Astrocyte of the cerebellum (primary cell): Measurements from ENCODE around the gene SCG2.
A peak's percentile ranks its signal among the peaks of the same experiment; 100 is the strongest.

Experiments used
- DNase-seq: peaks from one replicate; pipeline ENCODE4 v3.0.0-alpha.2; 2011; ENCODE audit warnings: low read depth
- H3K4me3 ChIP-seq: 2 replicates; pipeline ENCODE4 v1.5.1; 2011; ENCODE audit warnings: mild to moderate bottlenecking, low read depth, low read length, moderate library complexity
- in situ Hi-C: cut with HindIII; loops from 2 replicates; pipeline ENCODE4 v1.10.0; 2017; ENCODE audit warnings: low sequenced_read_pairs
- TF ChIP-seq, protein P1 (sequence below): IDR thresholded peaks from 2 replicates; pipeline ENCODE4 v1.5.1; 2012; ENCODE audit warnings: low read length, low read depth, moderate library complexity, mild to moderate bottlenecking; ENCODE audit errors: missing control alignments

SCG2 gene

GRCh38 chr2:223570784-223571183 lies 31.4 kb downstream of the SCG2 start:
- no peak for DNase-seq
- no peak overlapping the region for H3K4me3 ChIP-seq
- in situ Hi-C loops: no loop called here
- TF ChIP-seq, protein P1, sequence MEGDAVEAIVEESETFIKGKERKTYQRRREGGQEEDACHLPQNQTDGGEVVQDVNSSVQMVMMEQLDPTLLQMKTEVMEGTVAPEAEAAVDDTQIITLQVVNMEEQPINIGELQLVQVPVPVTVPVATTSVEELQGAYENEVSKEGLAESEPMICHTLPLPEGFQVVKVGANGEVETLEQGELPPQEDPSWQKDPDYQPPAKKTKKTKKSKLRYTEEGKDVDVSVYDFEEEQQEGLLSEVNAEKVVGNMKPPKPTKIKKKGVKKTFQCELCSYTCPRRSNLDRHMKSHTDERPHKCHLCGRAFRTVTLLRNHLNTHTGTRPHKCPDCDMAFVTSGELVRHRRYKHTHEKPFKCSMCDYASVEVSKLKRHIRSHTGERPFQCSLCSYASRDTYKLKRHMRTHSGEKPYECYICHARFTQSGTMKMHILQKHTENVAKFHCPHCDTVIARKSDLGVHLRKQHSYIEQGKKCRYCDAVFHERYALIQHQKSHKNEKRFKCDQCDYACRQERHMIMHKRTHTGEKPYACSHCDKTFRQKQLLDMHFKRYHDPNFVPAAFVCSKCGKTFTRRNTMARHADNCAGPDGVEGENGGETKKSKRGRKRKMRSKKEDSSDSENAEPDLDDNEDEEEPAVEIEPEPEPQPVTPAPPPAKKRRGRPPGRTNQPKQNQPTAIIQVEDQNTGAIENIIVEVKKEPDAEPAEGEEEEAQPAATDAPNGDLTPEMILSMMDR: no peak

DNA sequence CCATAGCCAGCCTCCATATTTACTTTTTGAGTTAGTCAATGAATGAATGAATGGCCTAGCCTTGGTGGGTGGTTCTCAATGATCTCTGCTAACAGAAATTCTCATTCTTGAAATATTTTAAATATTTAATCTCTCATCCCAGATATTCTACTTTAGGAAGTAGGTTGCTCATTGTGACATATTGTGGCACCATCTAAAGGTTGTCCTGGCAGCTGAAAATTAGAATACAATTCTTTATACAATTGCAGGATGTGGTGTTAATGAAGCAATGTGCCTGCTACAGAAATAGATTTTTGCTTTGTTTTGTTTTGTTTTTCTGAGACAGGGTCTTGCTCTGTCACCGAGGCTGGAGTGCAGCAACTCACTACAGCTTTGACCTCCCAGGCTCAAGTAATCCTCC lies 35.8 kb downstream of the SCG2 start:
- H3K4me3 ChIP-seq: no peak overlapping the region
- in situ Hi-C loops: no loop called here
- TF ChIP-seq, protein P1: no peak
- DNase-seq: no peak

- peak; percentile 45 for DNase-seq
- H3K4me3 ChIP-seq: no peak overlapping the region
- in situ Hi-C loops: no loop called here
- TF ChIP-seq, protein P1: peak; percentile 5
Measured at GRCh38 chr2:223563462-223563861, 38.7 kb downstream of the SCG2 start.

DNA sequence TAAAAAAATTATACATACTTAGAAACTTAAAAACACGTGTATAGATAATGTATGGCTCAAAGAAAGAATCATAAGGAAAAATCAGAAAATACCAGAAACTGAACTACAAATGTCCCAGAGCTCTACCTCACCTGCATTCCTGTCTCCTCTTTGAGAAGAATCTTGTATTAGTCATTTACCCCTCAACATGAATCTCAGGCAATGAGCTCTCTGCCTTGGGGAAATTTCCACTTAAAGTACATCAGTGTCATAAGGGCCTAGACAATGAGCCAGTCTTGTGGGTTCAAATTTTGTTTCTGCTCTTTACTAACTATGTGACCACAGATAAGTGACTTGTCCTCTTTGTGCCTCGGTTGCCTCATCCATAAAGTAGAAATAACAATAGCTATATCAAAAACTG lies 40.1 kb downstream of the SCG2 start:
- no peak for DNase-seq
- in situ Hi-C loops: no loop called here
- TF ChIP-seq, protein P1: no peak
- H3K4me3 ChIP-seq: no peak overlapping the region

DNA sequence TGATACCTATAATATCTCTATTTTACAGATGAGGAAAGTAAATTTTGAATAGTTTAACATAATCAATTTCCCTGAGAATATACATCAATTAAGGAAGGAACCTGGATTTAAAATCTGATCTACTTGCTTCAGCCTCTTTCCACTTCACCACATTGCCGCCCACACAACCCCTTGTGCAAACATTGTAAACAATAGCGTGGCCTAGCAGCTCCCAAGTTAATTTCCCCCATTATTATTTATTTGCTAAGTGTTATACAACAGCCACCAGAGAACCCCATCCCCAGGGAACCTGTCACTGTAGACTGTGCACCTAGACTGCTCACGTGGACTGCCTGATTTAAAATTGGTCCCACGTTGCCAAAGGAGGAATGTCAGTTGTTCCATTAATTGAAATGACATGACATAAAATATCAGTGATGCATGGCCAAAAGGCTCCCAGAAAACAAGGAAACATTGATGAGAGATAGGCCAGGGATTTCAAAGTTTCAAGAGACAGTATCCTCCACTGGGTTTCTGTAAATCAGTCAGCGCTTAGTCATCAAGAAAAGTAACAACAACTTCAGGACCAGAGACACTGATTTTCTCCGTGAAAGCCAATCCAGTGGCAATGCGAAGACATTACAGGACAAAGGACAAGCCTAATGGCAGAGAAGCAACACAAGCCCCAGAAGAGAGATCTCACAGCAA lies 41.3 kb downstream of the SCG2 start:
- H3K4me3 ChIP-seq: no peak overlapping the region
- in situ Hi-C loops: no loop called here
- no peak for DNase-seq
- TF ChIP-seq, protein P1: no peak

GRCh38 chr2:223558970-223559369 lies 43.2 kb downstream of the SCG2 start:
- DNase-seq: no peak
- H3K4me3 ChIP-seq: no peak overlapping the region
- in situ Hi-C loops: no loop called here
- TF ChIP-seq, protein P1: no peak

- TF ChIP-seq, protein P1: no peak
- H3K4me3 ChIP-seq: no peak overlapping the region
- DNase-seq: no peak
- in situ Hi-C loops: no loop called here
Measured at GRCh38 chr2:223554923-223555322, 47.2 kb downstream of the SCG2 start.
